SK-N-SH treated with all-trans-retinoic acid at 6 μM for 48 hours (cell line): ENCODE data around the gene SLC37A4.
A peak's percentile ranks its signal among the peaks of the same experiment; 100 is the strongest.

Experiments used
- ATAC-seq: fragments of 200-7000 bp; cut with Tn5 transposase; 3 replicates; pipeline ENCODE4 v1.9.1; 2020; ENCODE audit warnings: mild to moderate bottlenecking, moderate library complexity
- ARNTL ChIP-seq: fragments of 450-650 bp; formaldehyde crosslinking; IDR thresholded peaks from 2 replicates; pipeline ENCODE4 v1.5.0; 2020; ENCODE audit warnings: low read depth, mild to moderate bottlenecking, moderate library complexity, borderline replicate concordance
- ESRRG ChIP-seq: fragments of 250-450 bp; sonication (Bioruptor Pico); IDR thresholded peaks from 2 replicates; pipeline ENCODE4 v1.6.1; 2021; ENCODE audit warnings: mild to moderate bottlenecking

The SLC37A4 gene

DNA sequence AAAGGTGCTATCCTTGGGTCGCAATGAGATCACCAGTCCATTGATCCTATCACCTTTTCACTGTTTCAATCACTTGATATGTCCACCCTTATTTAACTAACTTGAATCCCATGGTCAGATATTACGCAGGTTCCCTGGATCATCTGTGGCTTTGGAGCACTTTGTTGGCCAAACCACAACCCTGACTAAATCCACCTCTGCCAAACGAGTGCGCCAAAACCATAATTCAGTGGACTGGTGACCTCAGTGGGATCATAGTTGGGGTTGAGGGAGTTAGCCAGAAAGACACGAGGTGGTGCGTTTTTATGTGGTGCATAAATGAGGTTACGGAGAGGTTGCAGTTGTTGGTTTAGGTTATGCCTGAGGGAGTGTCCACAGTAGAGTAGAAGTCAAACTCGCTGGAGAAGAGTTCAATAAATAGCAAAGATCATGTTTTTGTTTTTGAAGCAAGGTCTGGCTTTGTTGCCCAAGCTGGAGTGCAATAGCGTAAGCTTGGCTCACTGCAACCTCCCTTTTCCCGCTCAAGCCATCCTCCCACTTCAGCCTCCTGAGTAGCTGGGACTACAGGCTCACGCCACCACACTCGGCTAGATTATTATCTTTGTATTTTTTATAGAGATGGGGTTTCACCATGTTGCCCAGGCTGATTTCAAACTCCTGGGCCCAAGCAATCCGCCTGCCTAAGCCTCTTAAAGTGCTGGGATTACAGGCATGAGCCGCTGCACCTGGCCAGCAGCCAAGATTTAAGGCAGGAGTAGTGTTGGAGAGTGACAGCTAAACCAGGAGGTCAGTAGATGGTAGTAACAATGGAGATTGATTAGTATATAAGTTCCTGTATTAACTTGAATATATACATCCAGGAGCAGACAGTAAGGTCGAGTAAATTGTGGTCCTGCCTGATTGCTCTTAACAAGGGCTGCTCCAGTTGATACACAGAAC is 54.6 kb downstream of the SLC37A4 start:
- ATAC-seq: peak; percentile 37; the same call in 2 of the 3 replicates
- TF ChIP-seq ESRRG (CRISPR knock-in tag) (no peak), ARNTL (CRISPR knock-in tag) (no peak)
